GM12878 (cell line): ENCODE measurements around the gene LRRIQ1. TPM values are rescaled to one million over a fixed set of nuclear protein-coding genes. Genes with fewer than 3 reads are reported as not detected.

Experiments
- ATAC-seq: fragments of 200-7000 bp; cut with Tn5 transposase; 3 replicates; pipeline ENCODE4 v1.9.1; 2020; ENCODE audit warnings: mild to moderate bottlenecking, moderate library complexity
- BruUV-seq: library from RNA; stranded (reverse); fragments of 400-500 nt; replicated peaks from 2 replicates; lab custom pipeline; 2021; lab: Mats Ljungman, UMichigan
- CTCF ChIA-PET: fragments of 300-600 bp; sonication (Branson Sonifier 250); formaldehyde crosslinking; extraction: SDS; loops from one replicate; lab custom pipeline; 2021; ENCODE audit warnings: inconsistent platforms; lab: Yijun Ruan, JAX
- POLR2A ChIA-PET: fragments of 350-600 bp; formaldehyde crosslinking; extraction: SDS; loops from one replicate; lab custom pipeline; 2021; ENCODE audit warnings: inconsistent platforms; lab: Charles Lee
- RAD21 ChIA-PET: fragments of 300-600 bp; sonication (Branson Sonifier 250); formaldehyde crosslinking; loops from one replicate; lab custom pipeline; 2023; ENCODE audit warnings: antibody characterized with exemption; ENCODE audit not compliant: unreplicated experiment; lab: Charles Lee
- SMC1A ChIA-PET: fragments of 300-600 bp; sonication (Branson Sonifier 250); formaldehyde crosslinking; loops from one replicate; lab custom pipeline; 2023; ENCODE audit not compliant: unreplicated experiment, uncharacterized antibody; lab: Charles Lee
- DNase-seq: peaks from one replicate; pipeline ENCODE4 v3.0.0-alpha.2; 2011; ENCODE audit warnings: low read depth, low spot score
- FAIRE-seq: peaks from 3 replicates; lab custom pipeline; 2011; peaks lifted over from hg19 to GRCh38; lab: Jason Lieb, UNC
- H2AFZ ChIP-seq: 2 replicates; pipeline ENCODE4 v1.6.0; 2011; ENCODE audit warnings: low read depth, low read length, control low read depth; ENCODE audit not compliant: control insufficient read depth
- H3K27ac ChIP-seq: 2 replicates; pipeline ENCODE4 v1.5.1; 2011; ENCODE audit warnings: control low read depth; ENCODE audit not compliant: control insufficient read depth, insufficient read depth
- H3K27me3 ChIP-seq, 2 experiments: replicated peaks in 1 of 2; 2 replicates each; pipeline versions ENCODE4 v1.6.0 to v1.6.1; 2011; ENCODE audit warnings: low read length in 1 of 2; ENCODE audit not compliant: control insufficient read depth in 2 of 2, insufficient read depth in 2 of 2
- H3K36me3 ChIP-seq, 2 experiments: 2 replicates each; pipeline ENCODE4 v1.5.1; 2011; ENCODE audit warnings: low read length in 1 of 2; ENCODE audit not compliant: control insufficient read depth in 2 of 2, insufficient read depth in 2 of 2
- H3K4me1 ChIP-seq: 2 replicates; pipeline ENCODE4 v1.6.1; 2011; ENCODE audit warnings: mild to moderate bottlenecking, low read length, moderate library complexity, mixed read lengths; ENCODE audit not compliant: control insufficient read depth, insufficient read depth
- H3K4me2 ChIP-seq: 2 replicates; pipeline ENCODE4 v1.6.0; 2011; ENCODE audit warnings: control low read depth; ENCODE audit not compliant: control insufficient read depth, insufficient read depth
- H3K4me3 ChIP-seq: fragments of 200-600 bp; sonication (generic); 2 replicates; pipeline ENCODE4 v1.5.1; 2016
- H3K79me2 ChIP-seq: 2 replicates; pipeline ENCODE4 v1.6.0; 2011; ENCODE audit warnings: low read length; ENCODE audit not compliant: control insufficient read depth, insufficient read depth
- H3K9ac ChIP-seq: 2 replicates; pipeline ENCODE4 v1.8.0; 2011; ENCODE audit warnings: low read length, control low read depth, mixed read lengths; ENCODE audit not compliant: control insufficient read depth, insufficient read depth
- H3K9me3 ChIP-seq: replicated peaks from 3 replicates; pipeline ENCODE4 v1.5.1; 2011; ENCODE audit warnings: mild to moderate bottlenecking, low read length; ENCODE audit not compliant: control insufficient read depth, insufficient read depth
- H4K20me1 ChIP-seq: 2 replicates; pipeline ENCODE4 v1.6.0; 2011; ENCODE audit not compliant: control insufficient read depth, insufficient read depth
- BMI1 ChIP-seq: fragments of 450-650 bp; IDR thresholded peaks from 2 replicates; pipeline ENCODE4 v1.6.1; 2016; ENCODE audit warnings: mild to moderate bottlenecking, moderate library complexity, borderline replicate concordance
- CEBPB ChIP-seq, 2 experiments: fragments of 150-350 bp in 1 of 2; IDR thresholded peaks; 2 replicates each; pipeline ENCODE4 v1.6.1; 2012 to 2014; ENCODE audit warnings: low read depth in 2 of 2, low read length in 2 of 2, borderline replicate concordance in 1 of 2, inconsistent platforms in 1 of 2
- NKRF ChIP-seq: fragments of 450-650 bp; conservative IDR thresholded peaks from 2 replicates; pipeline ENCODE4 v1.6.1; 2017; ENCODE audit warnings: mild to moderate bottlenecking, moderate library complexity
- SIN3A ChIP-seq: IDR thresholded peaks from 2 replicates; pipeline ENCODE4 v1.6.1; 2012; ENCODE audit warnings: low read depth, low read length, improper control_type of control experiment
- SMARCA5 ChIP-seq: fragments of 450-650 bp; IDR thresholded peaks from 2 replicates; pipeline ENCODE4 v1.6.1; 2017; ENCODE audit warnings: mild to moderate bottlenecking
- USF1 ChIP-seq: IDR thresholded peaks from 2 replicates; pipeline ENCODE4 v1.6.1; 2011; ENCODE audit warnings: borderline replicate concordance, low read depth, mild to moderate bottlenecking, moderate library complexity, mixed read lengths, low read length; ENCODE audit not compliant: insufficient read depth; ENCODE audit errors: extremely low read length
- WGBS: methylation state at CpG from one replicate; pipeline ENCODE4 v1.1.6; 2016; ENCODE audit warnings: low lambda C conversion rate; ENCODE audit not compliant: insufficient replicate concordance, insufficient coverage; ENCODE audit errors: missing lambda C conversion rate; 5-methylcytosine and 5-hydroxymethylcytosine counted together
- in situ Hi-C: fragments of 300-500 bp; cut with MboI; formaldehyde crosslinking; loops from 9 replicates; pipeline ENCODE4 v1.14.3; 2018; ENCODE audit warnings: mixed read lengths
- intact Hi-C: fragments of 100-400 bp; cut with micrococcal nuclease; formaldehyde crosslinking; loops from one replicate; pipeline ENCODE4 v1.14.2; 2022; ENCODE audit not compliant: unreplicated experiment
- polyA plus RNA-seq, 11 experiments: library from polyadenylated mRNA; depleted of rRNA in 4 of 11; unstranded in 6 of 11; stranded (reverse) in 5 of 11; fragments of >200 nt; fragmentation: Nextera tagmentation in 4 of 11; fragmentation: Illumina TruSeq in 1 of 11; extraction: Ambion mirVana in 4 of 11; extraction: Trizol in 1 of 11; gene quantifications; 1 replicate in 1 of 11; 2 replicates in 10 of 11; pipeline versions ENCODE4 v1.2.1 to v1.2.3, GENCODE V29; 2011 to 2016; ENCODE audit warnings: inconsistent platforms in 2 of 11, missing spikeins in 2 of 11, low read depth in 1 of 11
- total RNA-seq, 4 experiments: library from RNA; depleted of rRNA in 3 of 4; stranded (reverse); fragments of >200 nt in 3 of 4; fragmentation: Illumina TruSeq in 1 of 4; extraction: Trizol in 1 of 4; gene quantifications; 2 replicates each; pipeline versions ENCODE4 v1.2.1 to v1.2.3, GENCODE V29; 2013 to 2021
- TF ChIP-seq, protein P1 (sequence below): fragments of 450-650 bp; IDR thresholded peaks from 2 replicates; pipeline ENCODE4 v1.6.1; 2014; ENCODE audit warnings: mild to moderate bottlenecking

LRRIQ1 gene
- total and polyA plus RNA-seq, 10 of the 15 experiments (the other 5 are each of a cell fraction or from before 2014, with no cell fraction given): 0.14 to 0.45 (median 0.37) TPM; not detected in 4

DNA sequence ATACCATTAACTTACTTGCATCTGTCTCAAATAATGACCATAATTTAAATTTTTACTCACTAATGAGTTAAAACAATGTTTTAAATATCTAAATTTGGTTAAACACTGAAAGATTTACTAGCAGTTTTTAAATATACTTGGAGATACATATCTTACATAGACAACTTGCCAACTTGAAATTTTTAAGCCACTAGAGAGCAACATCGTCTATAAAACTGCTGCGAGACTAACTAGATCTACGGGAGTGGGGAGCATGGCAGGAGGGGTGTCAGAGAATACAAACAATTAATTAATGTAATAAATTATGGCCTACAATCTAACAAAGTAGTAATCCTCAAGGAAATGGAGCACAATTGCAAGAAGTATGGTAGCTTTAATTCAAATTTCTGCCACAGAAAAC is 120.4 kb downstream of the LRRIQ1 start:
- Histone ChIP-seq H3K4me3 (no peak overlapping the region), H2AFZ (no peak overlapping the region), H3K4me1 (no peaks in the 10 kb centered on the region), H3K9me3 (no peaks in the 10 kb centered on the region), H3K79me2 (no peaks in the 10 kb centered on the region), H3K36me3 (no peaks in the 10 kb centered on the region), H3K9ac (no peak overlapping the region), H4K20me1 (no peaks in the 10 kb centered on the region), H3K4me2 (no peak overlapping the region), H3K27me3 (no peaks in the 10 kb centered on the region), H3K27ac (no peak overlapping the region)
- BruUV-seq: no TSS peak
- 24% methylated on average over 3 of the region's 3 CpGs for WGBS
- no peak for FAIRE-seq
- ChIA-PET POLR2A (no interaction called here), CTCF (interaction anchor here (1.2 kb wide), 1 partner anchor 764 kb away, joined by 6 read pairs; no protein-coding TSS in a partner anchor), SMC1A (no interaction called here), RAD21 (no interaction called here)
- intact Hi-C loops (loop anchor here (10.0 kb wide), 1 partner anchor 288 kb away; no protein-coding TSS in a partner anchor), in situ Hi-C loops (no loop called here)
- ATAC-seq: no peak
- DNase-seq: no peak
- TF ChIP-seq NKRF (no peak), SMARCA5 (no peak), SIN3A (no peak), USF1 (no peak), BMI1 (no peak), CEBPB (IDR thresholded peaks at IDR 0.05; ENCODE audit: borderline replicate concordance in 1 of 2, low read depth in 2 of 2, low read length in 2 of 2) (no peak)
- TF ChIP-seq, protein P1, sequence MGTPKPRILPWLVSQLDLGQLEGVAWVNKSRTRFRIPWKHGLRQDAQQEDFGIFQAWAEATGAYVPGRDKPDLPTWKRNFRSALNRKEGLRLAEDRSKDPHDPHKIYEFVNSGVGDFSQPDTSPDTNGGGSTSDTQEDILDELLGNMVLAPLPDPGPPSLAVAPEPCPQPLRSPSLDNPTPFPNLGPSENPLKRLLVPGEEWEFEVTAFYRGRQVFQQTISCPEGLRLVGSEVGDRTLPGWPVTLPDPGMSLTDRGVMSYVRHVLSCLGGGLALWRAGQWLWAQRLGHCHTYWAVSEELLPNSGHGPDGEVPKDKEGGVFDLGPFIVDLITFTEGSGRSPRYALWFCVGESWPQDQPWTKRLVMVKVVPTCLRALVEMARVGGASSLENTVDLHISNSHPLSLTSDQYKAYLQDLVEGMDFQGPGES: no peak
